Smooth muscle cell (in vitro differentiated cells): ENCODE measurements around the gene GRID2. TPM values are rescaled to one million over a fixed set of nuclear protein-coding genes. Genes with fewer than 3 reads are reported as not detected.

Source experiments
- DNase-seq: peaks from one replicate; lab custom pipeline; 2025; ENCODE audit not compliant: unreplicated experiment; lab: John Stamatoyannopoulos, UW
- H2AFZ ChIP-seq: fragments of 200-600 bp; sonication (generic); 2 replicates; pipeline ENCODE4 v1.6.0; 2016; ENCODE audit warnings: antibody characterized with exemption, low read depth, mild to moderate bottlenecking
- H3F3A ChIP-seq: fragments of 200-600 bp; sonication (generic); 2 replicates; pipeline ENCODE4 v1.6.0; 2017; ENCODE audit warnings: antibody characterized with exemption, low read depth
- H3K27ac ChIP-seq: fragments of 200-600 bp; sonication (generic); 2 replicates; pipeline ENCODE4 v1.5.1; 2016; ENCODE audit warnings: low read depth, mild to moderate bottlenecking
- H3K27me3 ChIP-seq: fragments of 200-600 bp; sonication (generic); 2 replicates; pipeline ENCODE4 v1.6.1; 2016; ENCODE audit warnings: low read depth, mild to moderate bottlenecking
- H3K36me3 ChIP-seq: fragments of 200-600 bp; sonication (generic); 2 replicates; pipeline ENCODE4 v1.5.1; 2016; ENCODE audit warnings: low read depth
- H3K4me1 ChIP-seq: fragments of 200-600 bp; sonication (generic); 2 replicates; pipeline ENCODE4 v1.5.1; 2016; ENCODE audit warnings: low read depth
- H3K4me2 ChIP-seq: fragments of 200-600 bp; sonication (generic); 2 replicates; pipeline ENCODE4 v1.6.0; 2016; ENCODE audit warnings: mild to moderate bottlenecking
- H3K4me3 ChIP-seq: fragments of 200-600 bp; sonication (generic); 2 replicates; pipeline ENCODE4 v1.5.1; 2016; ENCODE audit warnings: mild to moderate bottlenecking
- H3K79me2 ChIP-seq: fragments of 200-600 bp; sonication (generic); 2 replicates; pipeline ENCODE4 v1.6.0; 2016; ENCODE audit warnings: low read depth, mild to moderate bottlenecking
- H3K9ac ChIP-seq: fragments of 200-600 bp; sonication (generic); 2 replicates; pipeline ENCODE4 v1.6.0; 2016; ENCODE audit warnings: low read depth
- H3K9me3 ChIP-seq: fragments of 200-600 bp; sonication (generic); replicated peaks from 2 replicates; pipeline ENCODE4 v1.5.1; 2016; ENCODE audit warnings: low read depth
- H4K20me1 ChIP-seq: fragments of 200-600 bp; sonication (generic); 2 replicates; pipeline ENCODE4 v1.6.0; 2016; ENCODE audit warnings: low read depth
- CTCF ChIP-seq: fragments of 200-600 bp; sonication (generic); IDR thresholded peaks from 2 replicates; pipeline ENCODE4 v1.5.1; 2017; ENCODE audit warnings: borderline replicate concordance, mild to moderate bottlenecking, antibody characterized with exemption; ENCODE audit not compliant: insufficient read depth, poor library complexity, severe bottlenecking
- WGBS: methylation state at CpG from one replicate; pipeline ENCODE4 v1.1.7; 2016; ENCODE audit warnings: low lambda C conversion rate; 5-methylcytosine and 5-hydroxymethylcytosine counted together
- polyA plus RNA-seq: library from polyadenylated mRNA; unstranded; fragments of >200 nt; fragmentation: Nextera tagmentation; extraction: Ambion mirVana; gene quantifications from 2 replicates; pipeline ENCODE4 v1.2.1, GENCODE V29; 2016
- total RNA-seq: library from RNA; depleted of rRNA; stranded (reverse); fragments of >200 nt; gene quantifications from 2 replicates; pipeline ENCODE4 v1.2.3, GENCODE V29; 2014

GRID2 gene
- total and polyA plus RNA-seq, 2 experiments from 2014 or later = 1.2 TPM; not detected in 1

- Histone ChIP-seq H3K4me2 (no peak overlapping the region), H3F3A (no peaks in the 10 kb centered on the region), H3K27me3 (no peaks in the 10 kb centered on the region)
These were observed 47.9 kb upstream of the GRID2 start for GRCh38 chr4:92255920-92256244.

GRCh38 chr4:92257931-92258857 lies 45.6 kb upstream of the GRID2 start:
- Histone ChIP-seq H4K20me1 (no peaks in the 10 kb centered on the region), H3K4me1 (no peaks in the 10 kb centered on the region), H3K4me3 (no peak overlapping the region), H3K36me3 (no peaks in the 10 kb centered on the region), H3K9me3 (no peaks in the 10 kb centered on the region), H3F3A (no peaks in the 10 kb centered on the region), H2AFZ (no peak overlapping the region), H3K9ac (no peak overlapping the region), H3K79me2 (no peaks in the 10 kb centered on the region), H3K4me2 (no peak overlapping the region), H3K27ac (no peak overlapping the region), H3K27me3 (no peaks in the 10 kb centered on the region)
- WGBS = 59% methylated on average over 1 of the region's 1 CpG
- DNase-seq = no peak
- no peak for TF ChIP-seq CTCF

More at GRCh38 chr4:92255920-92256244, 47.9 kb upstream of the GRID2 start:
- 83% methylated on average over 1 of the region's 1 CpG for WGBS
- Histone ChIP-seq H3K27ac (no peak overlapping the region), H4K20me1 (no peaks in the 10 kb centered on the region), H3K79me2 (no peaks in the 10 kb centered on the region), H3K36me3 (no peaks in the 10 kb centered on the region), H3K9me3 (no peaks in the 10 kb centered on the region), H3K4me1 (no peaks in the 10 kb centered on the region), H2AFZ (no peak overlapping the region), H3K4me3 (no peak overlapping the region), H3K9ac (no peak overlapping the region)
- TF ChIP-seq CTCF = no peak
- DNase-seq = no peak

GRCh38 chr4:92261256-92261655 lies 42.5 kb upstream of the GRID2 start:
- Histone ChIP-seq H3K9me3 (no peaks in the 10 kb centered on the region), H3K36me3 (no peaks in the 10 kb centered on the region), H3K9ac (no peak overlapping the region), H3K4me1 (no peaks in the 10 kb centered on the region), H3K27me3 (no peaks in the 10 kb centered on the region), H3K4me3 (no peak overlapping the region), H2AFZ (no peak overlapping the region), H3F3A (no peaks in the 10 kb centered on the region), H3K79me2 (no peaks in the 10 kb centered on the region), H3K4me2 (no peak overlapping the region), H3K27ac (no peak overlapping the region), H4K20me1 (no peaks in the 10 kb centered on the region)
- no peak for TF ChIP-seq CTCF
- 93% methylated on average over 2 of the region's 2 CpGs for WGBS
- no peak for DNase-seq

- WGBS = 92% methylated on average over 2 of the region's 2 CpGs
- Histone ChIP-seq H2AFZ (no peak overlapping the region), H3K4me3 (no peak overlapping the region), H3K36me3 (no peaks in the 10 kb centered on the region), H3K4me1 (no peaks in the 10 kb centered on the region), H3F3A (no peaks in the 10 kb centered on the region), H3K79me2 (no peaks in the 10 kb centered on the region), H4K20me1 (no peaks in the 10 kb centered on the region), H3K9ac (no peak overlapping the region), H3K9me3 (no peaks in the 10 kb centered on the region), H3K4me2 (no peak overlapping the region), H3K27ac (no peak overlapping the region), H3K27me3 (no peaks in the 10 kb centered on the region)
- no peak for TF ChIP-seq CTCF
- DNase-seq = no peak
These were observed 41.4 kb upstream of the GRID2 start for GRCh38 chr4:92262371-92262770.
